ENCODE data around the gene HECA.
"Not testable (repeated sequence)": the region's sequence is repeated elsewhere in the genome, so short reads cannot be mapped to it uniquely, and the experiment has no call there.

- not testable (repeated sequence) for TF ChIP-seq EZH2phosphoT487 (IDR thresholded peaks at IDR 0.05; ENCODE audit: insufficient read depth, low read depth); EZH2 (IDR thresholded peaks at IDR 0.05; ENCODE audit: insufficient read depth, poor library complexity, severe bottlenecking)
These were observed 6.0 kb downstream of the HECA start for GRCh38 chr6:139140854-139141253.
